B cell (primary cell): Measurements from ENCODE around the gene PGGHG. TPM values are rescaled to one million over a fixed set of nuclear protein-coding genes. Genes with fewer than 3 reads are reported as not detected.

Experiments
- ATAC-seq: fragments of 200-7000 bp; cut with Tn5 transposase; one replicate; pipeline ENCODE4 v1.10.0; 2021; ENCODE audit warnings: low read depth, mild to moderate bottlenecking, moderate number of reproducible peaks, moderate library complexity
- CTCF ChIA-PET: fragments of 350-600 bp; sonication (Branson Sonifier 250); formaldehyde crosslinking; loops from one replicate; lab custom pipeline; 2021; ENCODE audit warnings: antibody characterized with exemption, inconsistent platforms; lab: Charles Lee
- POLR2A ChIA-PET: fragments of 350-600 bp; sonication (Branson Sonifier 250); formaldehyde crosslinking; loops from one replicate; lab custom pipeline; 2021; ENCODE audit warnings: antibody characterized with exemption; lab: Charles Lee
- DNase-seq: peaks from one replicate; pipeline ENCODE4 v3.0.0; 2013
- H2AFZ ChIP-seq: 2 replicates; pipeline ENCODE4 v1.6.1; 2012; ENCODE audit warnings: mild to moderate bottlenecking, low read depth, low read length; ENCODE audit not compliant: insufficient read depth, poor library complexity, severe bottlenecking
- H3K27ac ChIP-seq, 2 donors: 1 replicate in 1 of 2; 2 replicates in 1 of 2; pipeline ENCODE4 v1.5.1; 2012 to 2013; ENCODE audit warnings: low read length in 2 of 2, mild to moderate bottlenecking in 2 of 2, moderate library complexity in 1 of 2
- H3K27me3 ChIP-seq, 4 experiments: fragments of 200-600 bp in 1 of 4; sonication (generic) in 1 of 4; replicated peaks in 1 of 4; 1 replicate in 2 of 4; 2 replicates in 2 of 4; pipeline versions ENCODE4 v1.6.1 to v1.7.0; 2013 to 2016; ENCODE audit warnings: low read length in 3 of 4, mild to moderate bottlenecking in 2 of 4, mixed read lengths in 1 of 4, moderate library complexity in 1 of 4; ENCODE audit not compliant: insufficient read depth in 4 of 4, control insufficient read depth in 3 of 4; ENCODE audit errors: control extremely low read depth in 1 of 4
- H3K36me3 ChIP-seq, 2 experiments: replicated peaks in 1 of 2; 1 replicate in 1 of 2; 2 replicates in 1 of 2; pipeline versions ENCODE4 v1.6.1 to v1.7.1; 2013; ENCODE audit warnings: low read length in 1 of 2; ENCODE audit not compliant: insufficient read depth in 2 of 2, control insufficient read depth in 1 of 2; ENCODE audit errors: control extremely low read depth in 1 of 2, extremely low read depth in 1 of 2
- H3K4me1 ChIP-seq, 2 donors: fragments of 200-600 bp in 1 of 2; sonication (generic) in 1 of 2; 1 replicate in 1 of 2; 2 replicates in 1 of 2; pipeline versions ENCODE4 v1.5.1 to v1.6.1; 2013 to 2017; ENCODE audit warnings: low read length in 2 of 2; ENCODE audit not compliant: control insufficient read depth in 2 of 2, insufficient read depth in 2 of 2
- H3K4me2 ChIP-seq: replicated peaks from 2 replicates; pipeline ENCODE3; 2012; ENCODE audit warnings: mild to moderate bottlenecking, low read depth, low read length; ENCODE audit not compliant: poor library complexity, severe bottlenecking
- H3K4me3 ChIP-seq, 5 experiments: fragments of 200-600 bp in 1 of 5; sonication (generic) in 1 of 5; 1 replicate in 3 of 5; 2 replicates in 2 of 5; pipeline versions ENCODE4 v1.5.1 to v1.7.0; 2011 to 2016; ENCODE audit warnings: low read length in 4 of 5, mild to moderate bottlenecking in 4 of 5, low read depth in 2 of 5, control low read depth in 1 of 5, moderate library complexity in 1 of 5; ENCODE audit not compliant: insufficient read depth in 1 of 5; ENCODE audit errors: control extremely low read depth in 1 of 5, extremely low read depth in 1 of 5
- H3K79me2 ChIP-seq: fragments of 200-600 bp; sonication (generic); one replicate; pipeline ENCODE4 v1.6.0; 2016; ENCODE audit warnings: low read length; ENCODE audit not compliant: control insufficient read depth, insufficient read depth
- H3K9ac ChIP-seq: fragments of 200-600 bp; sonication (generic); 2 replicates; pipeline ENCODE4 v1.6.1; 2017; ENCODE audit warnings: mild to moderate bottlenecking, low read length, moderate library complexity
- H3K9me3 ChIP-seq, 3 donors: one replicate each; pipeline versions ENCODE4 v1.6.1 to v1.7.1; 2013; ENCODE audit warnings: low read length in 2 of 3; ENCODE audit not compliant: control insufficient read depth in 2 of 3, insufficient read depth in 1 of 3; ENCODE audit errors: control extremely low read depth in 1 of 3
- H4K20me1 ChIP-seq: 2 replicates; pipeline ENCODE4 v1.6.0; 2012; ENCODE audit warnings: mild to moderate bottlenecking, low read length; ENCODE audit not compliant: insufficient read depth, control insufficient read depth, poor library complexity, severe bottlenecking
- H3K27ac Mint-ChIP-seq: one replicate; pipeline ENCODE4 v1.8.0; 2021; ENCODE audit warnings: mixed read lengths
- H3K27me3 Mint-ChIP-seq: one replicate; pipeline ENCODE4 v1.8.0; 2021; ENCODE audit warnings: mixed read lengths
- H3K4me1 Mint-ChIP-seq: one replicate; pipeline ENCODE4 v1.8.0; 2021; ENCODE audit warnings: mixed read lengths
- H3K4me3 Mint-ChIP-seq: one replicate; pipeline ENCODE4 v1.8.0; 2021; ENCODE audit warnings: mixed read lengths
- H3K9me3 Mint-ChIP-seq: one replicate; pipeline ENCODE4 v1.8.0; 2022; ENCODE audit warnings: mixed read lengths; ENCODE audit not compliant: insufficient read depth
- EZH2 ChIP-seq: IDR thresholded peaks from 2 replicates; pipeline ENCODE4 v1.6.1; 2012; ENCODE audit warnings: borderline replicate concordance, low read depth, mild to moderate bottlenecking, moderate library complexity, low read length; ENCODE audit not compliant: insufficient read depth, poor library complexity, severe bottlenecking
- WGBS: methylation state at CpG from one replicate; pipeline ENCODE4 v1.1.5; 2013; ENCODE audit warnings: missing lambda C conversion rate; ENCODE audit not compliant: insufficient coverage; 5-methylcytosine and 5-hydroxymethylcytosine counted together
- intact Hi-C: fragments of 100-400 bp; cut with micrococcal nuclease; formaldehyde crosslinking; loops from one replicate; pipeline ENCODE4 v1.10.0; 2022
- polyA plus RNA-seq: library from polyadenylated mRNA; depleted of rRNA; stranded (reverse); fragments of >200 nt; gene quantifications from 2 replicates; pipeline ENCODE4 v1.2.3, GENCODE V29; 2012
- total RNA-seq, 2 donors: library from RNA; stranded (reverse); fragments of 120-200 nt in 1 of 2; gene quantifications; 1 replicate in 1 of 2; 2 replicates in 1 of 2; pipeline versions ENCODE4 v1.2.3 to v1.2.4, GENCODE V29; 2013 to 2022
- TF ChIP-seq, protein P1 (sequence below): fragments of 200-600 bp; IDR thresholded peaks from one replicate; pipeline ENCODE4 v1.8.0; 2022; ENCODE audit warnings: antibody characterized with exemption, mild to moderate bottlenecking

PGGHG gene
- total and polyA plus RNA-seq, 2 donors (not counting 1 experiment from before 2014, with no cell fraction given), result 159 to 264 TPM

DNA sequence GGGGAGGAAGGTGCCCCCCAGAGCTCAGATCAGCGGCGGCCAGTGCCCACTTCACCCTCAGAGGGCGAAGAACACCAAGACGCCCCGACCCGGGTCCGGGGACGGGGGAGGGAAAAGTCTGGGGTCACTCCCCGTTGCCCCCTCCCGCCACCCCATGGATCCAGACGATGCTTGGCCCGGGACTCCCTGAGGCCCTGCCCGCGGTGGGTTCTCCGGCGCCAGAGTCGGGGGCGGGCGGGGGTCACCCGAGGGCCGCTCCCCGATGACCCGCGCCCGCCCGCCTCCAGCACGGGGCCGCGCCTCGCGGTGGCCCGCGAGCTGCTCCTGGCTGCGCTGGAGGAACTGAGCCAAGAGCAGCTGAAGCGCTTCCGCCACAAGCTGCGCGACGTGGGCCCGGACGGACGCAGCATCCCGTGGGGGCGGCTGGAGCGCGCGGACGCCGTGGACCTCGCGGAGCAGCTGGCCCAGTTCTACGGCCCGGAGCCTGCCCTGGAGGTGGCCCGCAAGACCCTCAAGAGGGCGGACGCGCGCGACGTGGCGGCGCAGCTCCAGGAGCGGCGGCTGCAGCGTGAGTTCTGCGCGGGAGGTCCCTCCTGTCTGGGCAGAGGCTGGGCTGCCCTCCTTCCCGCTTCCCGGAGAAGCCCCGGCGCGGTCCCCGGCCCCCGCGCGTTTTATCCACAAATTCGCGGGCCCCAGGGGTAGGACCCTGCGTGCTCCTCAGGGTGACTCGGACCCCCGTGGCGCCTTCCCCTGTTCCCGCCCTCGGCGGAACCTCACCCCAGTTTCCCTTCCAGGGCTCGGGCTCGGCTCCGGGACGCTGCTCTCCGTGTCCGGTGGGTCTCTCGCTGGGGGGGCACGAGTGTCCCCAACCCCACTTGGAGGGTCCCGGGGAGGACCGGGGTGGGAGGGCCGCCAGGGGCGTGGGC, 9.6 kb upstream of the PGGHG start:
- TF ChIP-seq EZH2, result no peak
- TF ChIP-seq, protein P1, sequence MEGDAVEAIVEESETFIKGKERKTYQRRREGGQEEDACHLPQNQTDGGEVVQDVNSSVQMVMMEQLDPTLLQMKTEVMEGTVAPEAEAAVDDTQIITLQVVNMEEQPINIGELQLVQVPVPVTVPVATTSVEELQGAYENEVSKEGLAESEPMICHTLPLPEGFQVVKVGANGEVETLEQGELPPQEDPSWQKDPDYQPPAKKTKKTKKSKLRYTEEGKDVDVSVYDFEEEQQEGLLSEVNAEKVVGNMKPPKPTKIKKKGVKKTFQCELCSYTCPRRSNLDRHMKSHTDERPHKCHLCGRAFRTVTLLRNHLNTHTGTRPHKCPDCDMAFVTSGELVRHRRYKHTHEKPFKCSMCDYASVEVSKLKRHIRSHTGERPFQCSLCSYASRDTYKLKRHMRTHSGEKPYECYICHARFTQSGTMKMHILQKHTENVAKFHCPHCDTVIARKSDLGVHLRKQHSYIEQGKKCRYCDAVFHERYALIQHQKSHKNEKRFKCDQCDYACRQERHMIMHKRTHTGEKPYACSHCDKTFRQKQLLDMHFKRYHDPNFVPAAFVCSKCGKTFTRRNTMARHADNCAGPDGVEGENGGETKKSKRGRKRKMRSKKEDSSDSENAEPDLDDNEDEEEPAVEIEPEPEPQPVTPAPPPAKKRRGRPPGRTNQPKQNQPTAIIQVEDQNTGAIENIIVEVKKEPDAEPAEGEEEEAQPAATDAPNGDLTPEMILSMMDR, result no peak
- Histone ChIP-seq H4K20me1 (peaks cover 5% of the 10 kb centered on the region), H3K27me3 (peaks cover 0 to 39% (median 20%) of the 10 kb centered on the region in 4 experiments), H3K4me3 (peak overlapping the region in 4 of 5 experiments; percentile 29 to 57 (median 45)), H3K36me3 (no peaks in the 10 kb centered on the region), H3K4me1 (peaks cover 41 to 44% of the 10 kb centered on the region in 2 donors), H2AFZ (peak overlapping the region; percentile 66), H3K9ac (peak overlapping the region; percentile 56), H3K79me2 (no peaks in the 10 kb centered on the region), H3K9me3 (peaks cover 0 to 21% (median 0%) of the 10 kb centered on the region in 3 donors), H3K4me2 (peak overlapping the region; percentile 85), H3K27ac (no peak overlapping the region)
- Mint-ChIP-seq H3K27ac (no peak overlapping the region), H3K9me3 (peaks cover 2% of the 10 kb centered on the region), H3K27me3 (peaks cover 26% of the 10 kb centered on the region), H3K4me3 (peak overlapping the region; percentile 71), H3K4me1 (peaks cover 43% of the 10 kb centered on the region)
- peak; percentile 50 for ATAC-seq
- CTCF ChIA-PET, result interaction anchor here (0.9 to 3.9 kb wide), 5 partner anchors 11 to 85 kb away, joined by 3 to 34 read pairs (median 3); no protein-coding TSS in a partner anchor
- 17% methylated on average over 93 of the region's 97 CpGs for WGBS
- peak; percentile 61 for DNase-seq
- intact Hi-C loops, result no loop called here
- POLR2A ChIA-PET, result interaction anchor here (0.6 to 1.8 kb wide), 4 partner anchors 9 to 13 kb away, joined by 3 to 19 read pairs (median 6); partner anchors contain the start of gene PGGHG
